ENCODE data around the gene WDR18.

DNA sequence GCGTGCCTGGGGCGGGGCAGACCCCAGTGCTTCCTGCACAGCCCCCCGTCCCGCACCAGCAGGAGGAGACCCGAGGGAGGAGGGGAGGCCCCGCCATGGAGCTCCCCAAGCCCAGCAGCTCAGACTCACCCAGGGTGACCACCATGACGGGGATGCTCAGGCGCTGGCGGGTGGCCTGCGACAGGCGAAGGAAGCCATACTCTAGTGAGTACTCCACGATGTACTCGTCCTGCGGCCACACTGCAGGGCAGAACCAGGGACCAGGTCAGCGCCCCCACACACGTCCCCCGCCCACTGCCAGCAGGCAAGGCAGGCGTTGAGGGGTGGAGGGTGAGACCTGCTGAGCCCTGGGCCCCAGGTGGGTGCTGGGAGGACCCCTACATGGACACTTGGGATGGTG lies 28.2 kb downstream of the WDR18 start:
- TF ChIP-seq EZH2 (IDR thresholded peaks at IDR 0.05; ENCODE audit: insufficient read depth, low read length) = no peak
- TF ChIP-seq, protein P1, sequence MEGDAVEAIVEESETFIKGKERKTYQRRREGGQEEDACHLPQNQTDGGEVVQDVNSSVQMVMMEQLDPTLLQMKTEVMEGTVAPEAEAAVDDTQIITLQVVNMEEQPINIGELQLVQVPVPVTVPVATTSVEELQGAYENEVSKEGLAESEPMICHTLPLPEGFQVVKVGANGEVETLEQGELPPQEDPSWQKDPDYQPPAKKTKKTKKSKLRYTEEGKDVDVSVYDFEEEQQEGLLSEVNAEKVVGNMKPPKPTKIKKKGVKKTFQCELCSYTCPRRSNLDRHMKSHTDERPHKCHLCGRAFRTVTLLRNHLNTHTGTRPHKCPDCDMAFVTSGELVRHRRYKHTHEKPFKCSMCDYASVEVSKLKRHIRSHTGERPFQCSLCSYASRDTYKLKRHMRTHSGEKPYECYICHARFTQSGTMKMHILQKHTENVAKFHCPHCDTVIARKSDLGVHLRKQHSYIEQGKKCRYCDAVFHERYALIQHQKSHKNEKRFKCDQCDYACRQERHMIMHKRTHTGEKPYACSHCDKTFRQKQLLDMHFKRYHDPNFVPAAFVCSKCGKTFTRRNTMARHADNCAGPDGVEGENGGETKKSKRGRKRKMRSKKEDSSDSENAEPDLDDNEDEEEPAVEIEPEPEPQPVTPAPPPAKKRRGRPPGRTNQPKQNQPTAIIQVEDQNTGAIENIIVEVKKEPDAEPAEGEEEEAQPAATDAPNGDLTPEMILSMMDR (IDR thresholded peaks at IDR 0.05; ENCODE audit: insufficient read depth, low read depth, low read length) = no peak
